GM10847 (cell line): ENCODE results near the gene FAM47E.

ENCODE experiments used
- POLR2A ChIP-seq: IDR thresholded peaks from 2 replicates; pipeline ENCODE4 v1.6.1; 2011; ENCODE audit not compliant: insufficient read length; ENCODE audit errors: extremely low read depth

FAM47E gene

DNA sequence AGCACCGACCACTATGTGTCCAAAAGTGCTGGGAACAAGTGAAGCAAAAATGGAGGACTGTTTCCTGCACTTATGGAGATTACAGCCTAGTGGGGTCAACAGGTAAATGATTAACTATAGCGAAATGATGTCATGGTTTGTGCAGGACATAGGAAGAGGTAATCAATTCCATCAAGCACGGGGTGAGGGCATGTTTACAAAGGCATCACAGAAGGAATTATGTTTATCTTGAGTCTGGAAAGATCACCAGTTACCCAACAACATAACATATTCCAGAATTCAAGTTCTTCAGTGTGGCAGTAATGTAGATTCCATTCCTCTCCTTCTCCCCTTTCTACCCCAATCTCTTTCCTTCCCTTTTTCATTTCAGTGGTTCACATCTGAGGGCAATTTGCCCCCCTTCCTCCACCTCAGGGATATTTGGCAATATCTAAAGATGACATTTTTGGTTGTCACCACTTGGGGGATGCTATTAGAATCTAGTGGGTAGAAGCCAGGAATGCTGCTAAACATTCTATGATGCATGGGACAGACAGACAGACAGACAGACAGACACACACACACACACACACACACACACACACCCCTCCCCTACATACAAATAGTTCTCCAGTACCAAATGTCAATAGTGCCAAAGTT, 24.1 kb downstream of the FAM47E start:
- TF ChIP-seq POLR2A, result no peak

DNA sequence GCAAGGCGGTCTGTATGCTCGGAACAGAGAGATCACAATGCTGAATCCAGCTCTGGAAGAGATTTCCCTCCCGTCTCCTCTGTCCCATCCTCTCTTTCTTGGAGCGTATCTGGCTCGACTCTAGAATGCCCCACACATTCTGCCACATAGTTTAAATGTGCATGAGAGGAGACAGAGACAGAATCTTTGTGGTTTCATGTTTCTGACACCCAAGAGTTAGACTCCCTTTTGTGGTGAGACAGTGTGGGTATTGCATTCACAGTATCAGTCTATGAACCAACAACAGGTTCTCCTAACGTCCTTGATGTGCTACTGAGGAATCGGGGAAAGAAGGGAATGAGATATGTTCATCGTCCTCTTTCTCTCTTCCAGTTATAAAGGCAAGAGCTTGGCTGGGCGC, 25.3 kb downstream of the FAM47E start:
- TF ChIP-seq POLR2A, result no peak

DNA sequence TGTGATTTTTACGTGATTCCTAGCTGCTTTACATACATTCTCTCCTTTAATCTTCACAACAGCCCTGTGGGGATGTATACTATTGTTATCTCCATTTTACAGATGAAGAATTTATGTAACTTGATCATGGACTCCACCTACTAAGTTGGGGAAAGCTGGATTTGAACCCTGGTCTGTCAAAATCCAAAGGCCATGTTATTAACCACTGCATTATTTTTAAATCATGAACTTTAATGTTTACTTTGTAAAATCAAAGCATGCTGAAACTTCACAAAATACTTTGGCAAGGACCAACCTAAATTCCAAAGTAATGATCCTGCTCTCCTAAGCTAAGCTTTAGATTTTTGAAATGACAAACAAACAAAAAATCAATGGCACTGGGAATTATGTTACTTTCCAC, 26.1 kb downstream of the FAM47E start:
- no peak for TF ChIP-seq POLR2A

DNA sequence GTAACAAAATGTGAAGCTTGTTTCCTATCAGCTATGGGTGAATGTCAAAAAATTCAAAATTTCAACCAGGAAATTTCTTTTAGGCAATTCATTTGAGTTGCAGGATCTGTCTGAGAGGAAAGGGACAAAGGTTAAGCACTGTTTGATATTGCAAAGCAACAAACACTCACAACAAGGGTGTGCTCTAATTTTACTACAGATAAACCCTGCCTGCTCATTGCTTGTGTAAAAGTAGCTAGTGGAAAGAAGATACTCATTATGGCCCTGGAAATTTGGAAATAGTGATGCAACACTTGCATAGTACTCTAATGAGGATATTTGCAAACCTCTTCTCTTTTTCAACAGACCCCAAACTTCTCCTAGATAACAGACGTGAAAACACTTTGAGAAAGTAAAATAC, 27.1 kb downstream of the FAM47E start:
- TF ChIP-seq POLR2A, result no peak

DNA sequence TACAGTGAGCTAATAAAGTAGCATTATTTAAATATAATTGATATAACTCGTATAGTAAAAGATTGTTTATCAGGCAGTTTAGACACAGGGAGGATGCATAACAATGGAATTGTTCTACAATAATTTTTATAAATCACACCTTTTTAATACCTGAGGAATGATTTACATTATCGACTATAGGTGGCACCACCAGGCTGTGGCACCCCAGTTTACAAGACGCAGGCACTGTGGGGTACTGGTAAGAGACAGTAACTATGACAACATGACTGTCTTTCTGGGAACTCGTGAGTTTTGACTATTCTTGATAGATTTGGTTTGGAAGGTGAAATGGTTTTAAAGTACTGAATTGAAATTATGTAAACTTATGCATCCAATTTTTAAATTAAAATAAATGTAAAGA, 27.9 kb downstream of the FAM47E start:
- TF ChIP-seq POLR2A, result no peak

DNA sequence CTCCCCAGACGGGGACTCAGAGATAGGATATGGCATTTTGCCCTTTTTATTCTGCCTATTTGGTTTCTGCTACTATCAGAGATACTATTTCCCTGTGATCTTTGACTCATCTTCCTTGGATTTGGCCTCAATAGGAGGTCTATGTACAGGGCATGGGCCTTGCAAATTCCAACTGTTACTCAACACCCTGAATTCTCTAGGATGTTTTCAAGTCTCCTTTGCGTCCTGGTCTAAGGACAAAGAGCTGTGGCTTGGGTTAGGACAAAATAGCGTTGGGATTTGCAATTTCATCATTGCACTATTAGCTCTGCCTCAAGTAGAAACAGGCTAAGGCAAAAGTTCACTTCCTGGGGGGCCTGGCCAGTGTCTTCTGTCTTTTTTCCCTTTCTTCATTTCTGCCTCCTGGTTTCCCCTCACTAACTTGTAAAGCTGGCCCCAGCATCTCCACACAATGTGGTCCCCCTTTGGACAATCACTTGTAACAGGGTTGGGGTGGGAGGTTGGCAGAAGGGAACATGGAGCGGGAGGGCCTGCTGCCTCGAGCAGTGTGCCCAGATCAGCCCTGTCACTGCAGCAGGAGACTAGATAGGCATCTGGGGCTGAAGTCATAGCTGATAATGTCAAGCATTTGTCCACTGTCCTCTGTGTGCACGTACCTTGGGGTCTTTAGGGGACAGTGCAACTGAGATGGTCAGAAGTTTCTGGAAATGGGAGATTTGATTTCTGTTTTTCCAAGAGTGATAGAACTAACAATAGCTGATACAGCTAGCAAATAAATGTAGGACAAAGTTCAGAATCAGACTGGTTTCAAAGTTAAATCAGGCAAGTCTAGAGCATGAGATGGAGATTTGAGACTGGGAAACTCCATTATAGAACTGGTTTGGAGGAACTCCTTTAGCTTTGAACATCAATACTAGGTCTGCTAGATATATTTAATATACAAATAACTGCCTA, 29.2 kb downstream of the FAM47E start:
- TF ChIP-seq POLR2A, result no peak

DNA sequence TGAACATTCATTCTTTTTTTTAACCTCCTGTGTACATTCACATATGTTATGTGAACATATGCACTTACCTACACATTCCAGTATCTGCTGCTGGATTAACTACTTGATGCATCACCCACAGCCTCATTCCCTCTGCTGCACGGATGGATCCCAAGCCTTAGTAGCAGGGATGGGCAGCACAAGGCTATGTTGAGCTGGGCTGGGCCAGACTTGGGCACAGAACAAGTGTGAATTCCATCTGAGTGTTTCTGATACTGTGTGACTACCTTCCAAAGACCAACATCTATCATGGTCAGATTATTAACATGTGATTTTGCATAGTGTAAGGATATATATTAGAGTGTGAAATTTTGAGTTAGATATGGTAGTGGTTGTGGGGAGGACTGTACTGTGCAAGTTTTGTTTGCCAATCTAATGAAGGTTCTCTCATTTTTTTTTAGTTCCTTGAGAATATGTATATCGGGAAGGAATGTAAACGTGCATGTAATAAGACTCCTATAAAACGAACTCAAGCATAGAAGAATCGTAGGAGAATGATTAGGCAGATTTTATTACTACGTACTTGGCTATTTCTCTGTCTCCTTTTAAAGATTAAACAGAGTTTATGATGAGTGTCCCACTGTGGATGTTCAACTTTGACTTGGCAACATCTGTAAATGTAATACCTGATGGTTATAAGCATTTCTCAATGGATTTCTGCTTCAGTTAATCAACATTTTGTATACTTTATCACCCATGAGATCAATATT, 31.6 kb downstream of the FAM47E start:
- no peak for TF ChIP-seq POLR2A

DNA sequence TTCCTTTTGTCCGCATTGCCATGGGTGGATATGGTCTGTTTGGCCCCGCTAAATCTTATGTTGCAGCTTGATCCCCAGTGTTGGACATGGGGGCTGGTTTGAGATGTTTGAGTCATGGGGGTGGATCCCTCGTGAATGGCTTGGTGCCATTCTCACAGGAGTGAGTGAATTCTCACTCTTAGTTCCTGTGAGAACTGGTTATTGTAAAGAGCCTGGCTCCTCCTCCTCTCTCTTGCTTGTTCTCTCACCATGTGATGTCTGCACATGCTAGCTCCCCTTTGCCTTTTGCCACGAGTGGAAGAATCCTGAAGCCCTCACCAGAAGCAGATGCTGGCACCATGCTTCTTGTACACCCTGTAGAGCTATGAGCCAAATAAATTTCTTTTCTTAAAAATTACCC, 32.4 kb downstream of the FAM47E start:
- TF ChIP-seq POLR2A, result no peak

DNA sequence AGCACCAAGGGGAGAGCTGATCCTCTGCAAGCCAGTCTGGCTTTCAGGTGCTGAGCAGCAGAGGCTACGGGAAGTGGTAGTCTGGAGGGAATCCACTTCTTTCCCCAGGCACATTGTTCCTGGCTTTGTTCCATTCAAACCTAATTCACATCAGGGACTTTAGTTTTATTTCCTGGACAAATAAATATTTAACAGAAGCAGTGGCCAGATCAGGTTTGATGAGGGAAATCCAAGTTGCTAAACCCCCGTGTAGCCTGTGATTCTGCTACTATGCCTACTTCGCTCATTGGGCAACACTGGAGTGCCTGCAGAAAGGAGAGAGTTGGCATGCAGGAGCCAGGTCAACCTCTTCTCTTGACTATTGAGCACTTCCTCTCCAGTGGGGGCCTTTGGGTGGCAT, 41.2 kb downstream of the FAM47E start:
- TF ChIP-seq POLR2A, result no peak

DNA sequence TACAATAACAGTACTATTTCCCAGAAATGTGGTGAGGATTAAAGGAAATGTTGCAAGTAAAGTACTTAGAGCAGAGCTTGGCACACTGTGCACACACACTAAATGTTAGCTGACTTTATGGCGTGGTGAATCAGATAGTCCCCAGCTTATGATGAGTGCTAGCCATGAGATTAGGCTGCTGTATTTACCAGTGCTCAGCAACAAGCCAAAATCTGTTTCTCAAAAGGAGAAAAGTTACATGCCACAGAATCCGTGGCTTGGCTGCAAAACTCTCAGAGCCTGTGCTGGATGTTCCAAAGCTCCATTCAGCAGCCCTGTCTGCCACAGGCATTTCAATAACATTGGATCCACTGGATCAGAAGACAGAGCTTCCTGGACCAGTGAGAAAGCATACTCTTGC, 42.3 kb downstream of the FAM47E start:
- no peak for TF ChIP-seq POLR2A

DNA sequence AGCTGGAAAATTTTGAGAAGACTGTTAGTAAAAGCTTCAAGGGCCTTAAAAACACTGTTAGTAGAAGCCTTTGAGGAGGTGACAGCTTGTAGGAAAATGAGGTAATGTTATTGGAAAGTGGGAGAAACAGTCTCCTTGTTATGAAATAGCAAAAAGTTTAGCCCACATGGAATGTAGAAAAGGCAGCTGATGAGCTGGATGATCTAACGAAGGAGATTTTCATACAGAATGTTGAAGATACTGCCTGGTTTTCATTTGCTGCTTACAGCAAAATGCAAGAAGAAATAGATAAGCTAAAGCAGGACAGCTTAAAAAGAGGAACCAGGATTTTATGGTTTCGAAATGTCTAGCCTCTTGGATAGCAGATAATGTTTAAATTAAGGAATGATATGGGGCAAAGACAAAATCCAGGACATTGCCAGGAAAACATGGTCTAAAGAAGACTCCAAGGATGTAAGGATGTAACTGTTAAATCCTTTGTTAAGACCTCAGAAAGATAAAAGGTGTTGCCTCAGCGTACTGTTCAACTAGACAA, 44.8 kb downstream of the FAM47E start:
- no peak for TF ChIP-seq POLR2A

DNA sequence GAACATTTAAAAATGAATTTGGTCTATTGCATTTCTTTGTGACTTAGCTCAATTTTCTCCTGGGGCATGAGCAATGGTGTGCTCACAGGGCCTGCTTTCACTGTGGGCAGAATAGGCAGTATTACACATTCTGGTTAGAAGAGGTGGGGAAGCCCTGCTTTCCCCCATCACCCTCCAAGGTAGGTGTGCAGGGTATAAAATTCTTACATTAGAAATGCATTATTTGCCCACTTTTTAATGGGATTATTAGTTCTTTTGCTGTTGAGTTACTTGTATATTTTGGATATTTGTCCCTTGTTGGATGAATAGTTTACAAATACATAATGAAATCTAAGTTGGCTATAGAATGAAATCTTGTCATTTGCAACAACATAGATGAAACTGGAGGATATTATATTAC, 46.7 kb downstream of the FAM47E start:
- no peak for TF ChIP-seq POLR2A

DNA sequence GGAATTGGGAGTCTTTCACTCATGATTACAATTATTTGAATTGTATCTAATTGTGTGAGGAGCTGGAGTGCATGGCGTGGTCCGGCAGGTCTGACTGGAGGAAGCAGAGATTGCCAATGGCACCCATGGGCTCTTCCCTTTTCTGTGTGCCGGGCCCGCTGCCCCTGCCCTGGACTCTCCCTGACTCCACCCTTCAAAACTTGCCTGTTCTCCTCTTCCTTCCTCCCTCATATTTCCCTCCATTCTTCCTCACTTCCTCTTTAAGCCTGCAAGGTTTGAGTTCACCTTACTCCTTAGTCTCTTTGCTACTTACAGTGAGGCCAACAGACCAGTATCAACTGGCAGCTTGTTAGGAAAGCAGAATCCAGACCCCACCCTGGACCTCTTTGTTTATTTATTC, 48.5 kb downstream of the FAM47E start:
- TF ChIP-seq POLR2A, result no peak

DNA sequence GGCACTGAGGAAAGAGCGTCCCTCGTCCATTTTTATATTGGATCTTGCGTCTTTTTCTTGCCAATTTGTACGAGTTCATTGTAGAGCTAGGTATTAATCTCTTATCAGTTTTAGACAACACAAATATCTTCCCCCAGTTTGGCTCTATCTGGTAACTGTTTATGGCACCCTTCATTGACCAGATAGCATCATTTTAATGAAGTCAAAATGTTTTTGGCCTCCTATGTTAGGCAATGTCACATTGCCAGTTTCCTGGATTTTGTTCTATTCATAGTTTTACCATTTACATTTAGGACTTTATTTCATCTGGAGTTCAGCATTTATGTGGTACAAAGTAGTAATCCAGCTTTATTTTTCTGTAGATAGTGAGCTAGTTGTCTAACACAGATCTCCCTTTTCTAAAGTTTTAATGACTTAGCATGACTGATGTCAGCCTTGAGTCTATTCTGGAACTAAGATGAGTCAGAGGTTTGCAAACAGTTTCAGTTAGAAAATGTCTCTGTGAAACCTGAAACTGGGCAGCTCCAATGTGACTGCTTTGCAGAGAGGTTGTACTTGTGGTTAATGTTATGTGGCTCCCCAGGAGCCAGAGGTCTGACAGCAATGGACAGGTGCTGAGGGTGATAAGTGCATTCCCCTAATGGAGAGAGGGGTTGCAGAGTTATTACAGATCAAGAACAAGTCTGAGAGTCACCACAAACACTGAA, 49.7 kb downstream of the FAM47E start:
- TF ChIP-seq POLR2A, result no peak

DNA sequence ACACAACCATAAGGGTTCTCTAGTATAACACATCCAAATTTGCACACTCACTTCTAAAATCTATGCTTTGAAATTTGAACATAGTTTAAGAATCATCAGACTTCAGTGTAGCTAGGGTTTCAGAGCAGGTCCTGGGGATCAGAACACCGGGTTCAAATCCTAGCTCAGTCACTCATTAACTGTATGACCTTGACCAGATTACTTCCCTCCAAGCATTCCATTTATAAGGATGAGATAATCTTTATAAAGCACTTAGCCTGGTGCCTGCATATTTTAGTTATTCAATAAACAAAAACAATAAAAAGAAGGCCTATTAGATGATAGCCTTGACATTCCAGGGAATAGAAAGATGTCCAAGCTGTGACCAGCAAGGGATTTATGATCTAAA, 50.2 kb downstream of the FAM47E start:
- TF ChIP-seq POLR2A, result no peak

DNA sequence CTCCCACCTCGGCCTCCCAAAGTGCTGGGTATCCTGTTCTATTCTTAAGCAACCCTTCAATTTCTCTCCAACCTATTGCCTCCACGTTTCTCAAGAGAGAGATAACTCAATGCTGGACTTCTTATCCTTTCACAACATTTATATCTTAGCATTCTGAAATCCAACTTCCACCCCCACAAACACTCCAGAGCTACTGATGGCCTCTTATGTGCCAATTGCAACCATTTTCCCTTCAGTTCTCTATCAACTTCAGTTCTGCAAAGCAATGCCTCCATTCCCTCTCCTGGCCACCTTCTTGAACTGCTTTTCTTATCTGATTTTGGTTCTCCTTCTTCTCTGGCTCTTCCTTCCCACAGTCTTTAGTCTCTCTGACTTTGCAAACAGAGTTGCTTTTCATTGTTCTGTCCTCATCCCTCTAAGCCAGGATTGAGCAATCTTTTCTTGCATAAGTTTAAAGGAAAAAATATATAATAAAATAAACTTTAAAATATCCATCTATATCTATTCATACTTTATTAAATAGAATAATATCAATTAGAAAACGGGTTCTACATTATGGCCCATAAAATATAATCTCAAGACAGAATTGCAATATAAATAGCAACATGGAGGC, 51.4 kb downstream of the FAM47E start:
- TF ChIP-seq POLR2A, result no peak
